HFFc6 (cell line): ENCODE results near the gene TBX15. TPM values are rescaled to one million over a fixed set of nuclear protein-coding genes. Genes with fewer than 3 reads are reported as not detected.

Source experiments
- DNase-seq: peaks from one replicate; pipeline ENCODE4 v3.0.0-alpha.2; 2018
- H3K27ac Mint-ChIP-seq: 2 replicates; pipeline ENCODE4 v1.8.0; 2020; ENCODE audit warnings: mild to moderate bottlenecking, mixed read lengths
- H3K27me3 Mint-ChIP-seq: 2 replicates; pipeline ENCODE4 v1.8.0; 2021; ENCODE audit warnings: mild to moderate bottlenecking, moderate library complexity, mixed read lengths; ENCODE audit not compliant: insufficient read depth
- H3K36me3 Mint-ChIP-seq: 2 replicates; pipeline ENCODE4 v1.8.0; 2021; ENCODE audit warnings: low read depth, mixed read lengths
- H3K4me1 Mint-ChIP-seq: 2 replicates; pipeline ENCODE4 v1.8.0; 2020; ENCODE audit warnings: low read depth, mixed read lengths
- H3K4me3 Mint-ChIP-seq: 2 replicates; pipeline ENCODE4 v1.8.0; 2020; ENCODE audit warnings: mild to moderate bottlenecking, moderate library complexity, mixed read lengths
- H3K9me3 Mint-ChIP-seq: 2 replicates; pipeline ENCODE4 v1.8.0; 2020; ENCODE audit warnings: mild to moderate bottlenecking, mixed read lengths
- CTCF ChIP-seq: fragments of 200-600 bp; sonication (generic); IDR thresholded peaks from 2 replicates; pipeline ENCODE4 v1.5.0; 2021; ENCODE audit warnings: antibody characterized with exemption, mild to moderate bottlenecking
- total RNA-seq, 6 experiments: library from RNA; stranded (reverse); fragmentation: NEBNext Ultra II Directional; extraction: Animal tissue kit (Norgen Biotek cat#: 25700); gene quantifications; 2 replicates in 1 of 6; 3 replicates in 5 of 6; pipeline ENCODE4 v1.2.3, GENCODE V29; 2021

The TBX15 gene
- total RNA-seq, 6 experiments from 2014 or later = 5.3 to 12.2 (median 10.0) TPM

DNA sequence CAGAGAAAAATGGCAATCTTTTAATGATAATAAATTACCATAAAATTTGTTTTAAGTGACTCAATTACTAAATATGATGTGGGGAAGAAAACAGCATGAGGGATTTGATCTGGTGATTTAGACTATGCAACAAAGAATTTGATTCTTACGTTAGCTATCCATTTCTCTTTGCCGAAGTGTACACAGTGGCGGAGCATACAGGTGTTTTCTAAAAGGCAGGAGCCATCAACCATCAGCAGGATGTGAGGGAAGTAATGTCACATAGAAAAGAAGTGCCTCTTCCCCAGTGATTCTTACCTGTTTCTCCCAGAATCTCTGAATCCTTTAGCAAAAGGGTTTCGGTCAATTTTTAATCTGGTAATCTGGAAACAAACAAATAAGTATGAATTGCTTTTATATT is 74.3 kb downstream of the TBX15 start:
- Mint-ChIP-seq H3K4me1 (no peaks in the 10 kb centered on the region), H3K27ac (no peak overlapping the region), H3K4me3 (no peak overlapping the region), H3K9me3 (no peaks in the 10 kb centered on the region), H3K36me3 (peaks cover 17% of the 10 kb centered on the region; the same call in 1 of the 2 replicates), H3K27me3 (no peaks in the 10 kb centered on the region; the same call in none of the 2 replicates)
- DNase-seq = no peak
- no peak for TF ChIP-seq CTCF

GRCh38 chr1:118912574-118912973 is 75.6 kb downstream of the TBX15 start:
- no peak for TF ChIP-seq CTCF
- H3K27me3 Mint-ChIP-seq = no peaks in the 10 kb centered on the region; the same call in none of the 2 replicates
- H3K9me3 Mint-ChIP-seq = no peaks in the 10 kb centered on the region
- no peak overlapping the region for H3K4me3 Mint-ChIP-seq
- no peak overlapping the region for H3K27ac Mint-ChIP-seq
- H3K36me3 Mint-ChIP-seq = peaks cover 4% of the 10 kb centered on the region; the same call in 1 of the 2 replicates
- no peak for DNase-seq
- no peaks in the 10 kb centered on the region for H3K4me1 Mint-ChIP-seq

DNA sequence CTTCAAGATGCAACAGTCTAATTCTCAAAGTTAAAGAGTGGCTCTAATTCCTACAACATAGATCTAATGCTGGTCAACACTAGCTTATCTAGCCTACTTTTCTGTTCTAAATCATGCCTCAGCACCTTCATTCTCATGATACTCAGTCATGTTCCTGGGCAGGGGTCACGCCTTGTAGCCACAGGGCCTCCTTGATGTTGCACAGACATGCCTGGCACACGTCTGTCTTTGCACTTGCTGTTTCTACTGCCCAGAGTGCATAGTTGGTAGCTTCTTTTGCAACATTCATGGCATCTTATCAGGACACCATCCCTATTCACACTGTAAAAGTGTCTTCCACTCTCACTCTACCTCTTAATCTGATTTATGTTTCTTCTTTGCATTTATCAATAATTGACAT is 76.6 kb downstream of the TBX15 start:
- no peak for DNase-seq
- H3K4me1 Mint-ChIP-seq = no peaks in the 10 kb centered on the region
- H3K4me3 Mint-ChIP-seq = no peak overlapping the region
- no peaks in the 10 kb centered on the region; the same call in none of the 2 replicates for H3K27me3 Mint-ChIP-seq
- peaks cover 2% of the 10 kb centered on the region; the same call in 1 of the 2 replicates for H3K36me3 Mint-ChIP-seq
- H3K27ac Mint-ChIP-seq = no peak overlapping the region
- no peak for TF ChIP-seq CTCF
- no peaks in the 10 kb centered on the region for H3K9me3 Mint-ChIP-seq

GRCh38 chr1:118907466-118907865 is 80.7 kb downstream of the TBX15 start:
- Mint-ChIP-seq H3K36me3 (peaks cover 10% of the 10 kb centered on the region; the same call in 1 of the 2 replicates), H3K4me3 (no peak overlapping the region), H3K9me3 (no peaks in the 10 kb centered on the region), H3K27ac (no peak overlapping the region), H3K4me1 (peaks cover 16% of the 10 kb centered on the region), H3K27me3 (no peaks in the 10 kb centered on the region; the same call in 1 of the 2 replicates)
- no peak for DNase-seq
- TF ChIP-seq CTCF = no peak

DNA sequence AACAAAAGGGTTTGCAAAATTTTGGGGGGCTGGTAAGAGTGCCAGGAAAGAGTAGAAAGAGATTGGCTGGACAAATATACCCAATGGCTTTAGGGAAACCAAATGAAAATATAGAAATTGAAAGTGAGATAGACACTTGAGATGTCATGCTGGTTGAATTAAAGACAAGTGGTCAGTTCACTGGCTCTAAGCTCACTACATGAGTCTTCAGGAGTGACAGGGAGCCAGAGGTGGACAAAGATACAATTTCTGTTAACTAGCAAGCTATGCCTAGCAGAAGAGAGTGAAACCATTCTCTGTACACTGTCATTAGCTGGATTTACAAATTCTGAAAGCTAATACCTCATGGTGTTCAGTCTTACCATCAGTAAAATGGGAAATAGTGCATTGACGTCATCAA is 82.5 kb downstream of the TBX15 start:
- H3K36me3 Mint-ChIP-seq = peaks cover 10% of the 10 kb centered on the region; the same call in 1 of the 2 replicates
- H3K4me3 Mint-ChIP-seq = no peak overlapping the region
- no peak for TF ChIP-seq CTCF
- DNase-seq = no peak
- H3K4me1 Mint-ChIP-seq = peaks cover 23% of the 10 kb centered on the region
- H3K27ac Mint-ChIP-seq = no peak overlapping the region
- H3K27me3 Mint-ChIP-seq = no peaks in the 10 kb centered on the region; the same call in 1 of the 2 replicates
- H3K9me3 Mint-ChIP-seq = no peaks in the 10 kb centered on the region
